ENCODE data around the gene ERN1.

DNA sequence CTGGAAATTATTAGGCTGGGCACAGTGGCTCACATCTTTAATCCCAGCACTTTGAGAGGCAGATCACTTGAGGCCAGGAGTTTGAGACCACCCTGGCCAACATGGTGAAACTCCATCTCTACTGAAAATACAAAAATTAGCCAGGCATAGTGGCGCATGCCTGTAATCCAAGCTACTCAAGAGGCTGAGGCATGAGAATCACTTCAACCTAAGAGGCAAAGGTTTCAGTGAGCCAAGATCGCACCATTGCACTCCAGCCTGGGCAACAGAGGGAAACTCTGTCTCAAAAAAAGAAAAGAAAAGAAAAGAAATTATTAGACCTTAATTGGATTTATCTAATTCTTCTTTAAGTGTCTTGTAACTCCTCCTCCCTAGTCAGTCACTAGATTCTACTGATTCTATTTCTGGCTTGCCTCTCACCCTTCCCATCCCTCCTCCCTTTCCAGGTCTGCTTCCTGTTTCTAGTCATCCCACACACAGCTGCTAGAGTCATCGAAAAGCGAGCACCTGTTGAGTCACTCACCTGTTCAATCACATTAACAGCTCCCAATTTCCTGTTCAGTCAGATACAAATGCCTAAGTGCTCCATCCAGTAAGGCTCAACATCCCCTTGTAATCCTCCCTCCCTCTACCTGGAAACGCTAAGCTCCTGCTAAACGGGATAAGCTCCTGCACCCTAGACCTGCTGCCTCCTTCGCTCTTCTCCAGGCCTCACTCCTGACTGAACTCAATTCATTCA is 34.6 kb downstream of the ERN1 start:
- TF ChIP-seq, protein P1, sequence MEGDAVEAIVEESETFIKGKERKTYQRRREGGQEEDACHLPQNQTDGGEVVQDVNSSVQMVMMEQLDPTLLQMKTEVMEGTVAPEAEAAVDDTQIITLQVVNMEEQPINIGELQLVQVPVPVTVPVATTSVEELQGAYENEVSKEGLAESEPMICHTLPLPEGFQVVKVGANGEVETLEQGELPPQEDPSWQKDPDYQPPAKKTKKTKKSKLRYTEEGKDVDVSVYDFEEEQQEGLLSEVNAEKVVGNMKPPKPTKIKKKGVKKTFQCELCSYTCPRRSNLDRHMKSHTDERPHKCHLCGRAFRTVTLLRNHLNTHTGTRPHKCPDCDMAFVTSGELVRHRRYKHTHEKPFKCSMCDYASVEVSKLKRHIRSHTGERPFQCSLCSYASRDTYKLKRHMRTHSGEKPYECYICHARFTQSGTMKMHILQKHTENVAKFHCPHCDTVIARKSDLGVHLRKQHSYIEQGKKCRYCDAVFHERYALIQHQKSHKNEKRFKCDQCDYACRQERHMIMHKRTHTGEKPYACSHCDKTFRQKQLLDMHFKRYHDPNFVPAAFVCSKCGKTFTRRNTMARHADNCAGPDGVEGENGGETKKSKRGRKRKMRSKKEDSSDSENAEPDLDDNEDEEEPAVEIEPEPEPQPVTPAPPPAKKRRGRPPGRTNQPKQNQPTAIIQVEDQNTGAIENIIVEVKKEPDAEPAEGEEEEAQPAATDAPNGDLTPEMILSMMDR (IDR thresholded peaks at IDR 0.05) = no peak
- no peak for TF ChIP-seq POLR2AphosphoS5 (IDR thresholded peaks at IDR 0.05)

Measured in gastroesophageal sphincter (tissue), 3 donors.